ENCODE data around the gene TBXAS1.

Gene TBXAS1

DNA sequence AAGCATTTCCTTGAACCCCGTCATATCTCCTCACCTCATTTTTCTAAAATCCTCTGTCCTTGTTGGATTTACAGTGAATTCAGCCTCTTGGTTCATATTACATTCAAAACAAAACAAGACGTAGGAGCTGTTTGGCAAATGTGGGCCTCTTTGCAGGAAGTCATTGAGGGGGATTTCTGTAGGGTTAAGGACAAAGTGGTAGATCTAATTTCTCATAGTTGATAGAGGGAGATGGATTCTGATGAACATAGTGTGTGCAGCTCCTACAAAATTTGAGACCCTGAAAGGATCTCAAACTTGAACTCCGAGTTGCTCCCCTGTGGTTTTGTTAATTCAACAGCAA, 682 bp downstream of the TBXAS1 start:
- POLR2A ChIA-PET, result no interaction called here
- no peak for TF ChIP-seq ZFP37 (tag by site-specific recombination; IDR thresholded peaks at IDR 0.05)
- no peak for TF ChIP-seq ZNF354C (tag by site-specific recombination; IDR thresholded peaks at IDR 0.05; ENCODE audit: borderline replicate concordance, low read depth)
- TF ChIP-seq MZF1 (tag by site-specific recombination; IDR thresholded peaks at IDR 0.05; ENCODE audit: borderline replicate concordance), result no peak
- no peak for TF ChIP-seq ZNF621 (tag by site-specific recombination; IDR thresholded peaks at IDR 0.05)
- no peak for TF ChIP-seq ZNF791 (tag by site-specific recombination; IDR thresholded peaks at IDR 0.05)
- no peak for TF ChIP-seq ZSCAN16 (tag by site-specific recombination; IDR thresholded peaks at IDR 0.05)
- no peak for TF ChIP-seq ZNF335 (tag by site-specific recombination; conservative IDR thresholded peaks at IDR 0.05)
- TF ChIP-seq ZNF530 (tag by site-specific recombination; IDR thresholded peaks at IDR 0.05; ENCODE audit: low read depth), result no peak
- no peak for TF ChIP-seq REPIN1 (tag by site-specific recombination; IDR thresholded peaks at IDR 0.05; ENCODE audit: low read depth)
- no peak for TF ChIP-seq SETDB1 (IDR thresholded peaks at IDR 0.05; ENCODE audit: insufficient read length, low read length)
- TF ChIP-seq, protein P1, sequence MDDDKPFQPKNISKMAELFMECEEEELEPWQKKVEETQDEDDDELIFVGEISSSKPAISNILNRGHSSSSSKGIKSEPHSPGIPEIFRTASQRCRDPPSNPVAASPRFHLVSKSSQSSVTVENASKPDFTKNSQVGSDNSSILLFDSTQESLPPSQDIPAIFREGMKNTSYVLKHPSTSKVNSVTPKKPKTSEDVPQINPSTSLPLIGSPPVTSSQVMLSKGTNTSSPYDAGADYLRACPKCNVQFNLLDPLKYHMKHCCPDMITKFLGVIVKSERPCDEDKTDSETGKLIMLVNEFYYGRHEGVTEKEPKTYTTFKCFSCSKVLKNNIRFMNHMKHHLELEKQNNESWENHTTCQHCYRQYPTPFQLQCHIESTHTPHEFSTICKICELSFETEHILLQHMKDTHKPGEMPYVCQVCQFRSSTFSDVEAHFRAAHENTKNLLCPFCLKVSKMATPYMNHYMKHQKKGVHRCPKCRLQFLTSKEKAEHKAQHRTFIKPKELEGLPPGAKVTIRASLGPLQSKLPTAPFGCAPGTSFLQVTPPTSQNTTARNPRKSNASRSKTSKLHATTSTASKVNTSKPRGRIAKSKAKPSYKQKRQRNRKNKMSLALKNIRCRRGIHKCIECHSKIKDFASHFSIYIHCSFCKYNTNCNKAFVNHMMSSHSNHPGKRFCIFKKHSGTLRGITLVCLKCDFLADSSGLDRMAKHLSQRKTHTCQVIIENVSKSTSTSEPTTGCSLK (tag by site-specific recombination; IDR thresholded peaks at IDR 0.05), result no peak
- TF ChIP-seq ZNF654 (tag by site-specific recombination; IDR thresholded peaks at IDR 0.05; ENCODE audit: low read depth), result no peak
- TF ChIP-seq ZNF548 (tag by site-specific recombination; IDR thresholded peaks at IDR 0.05), result no peak
- Histone ChIP-seq H3K27ac (ENCODE audit: extremely low read depth, low read depth, low read length) (no peak overlapping the region), H3K4me3 (ENCODE audit: low read depth, low read length) (no peak overlapping the region), H3K4me1 (ENCODE audit: control insufficient read depth, insufficient read depth, low read length) (peaks cover 5% of the 10 kb centered on the region; the same call in 1 of the 2 replicates), H3K36me3 (ENCODE audit: control insufficient read depth in 2 of 2, insufficient read depth in 1 of 2, low read length in 2 of 2) (no peaks in the 10 kb centered on the region), H3K9me3 (ENCODE audit: control insufficient read depth, insufficient read depth, low read depth, low read length) (no peaks in the 10 kb centered on the region)
- CTCF ChIA-PET, result no interaction called here

DNA sequence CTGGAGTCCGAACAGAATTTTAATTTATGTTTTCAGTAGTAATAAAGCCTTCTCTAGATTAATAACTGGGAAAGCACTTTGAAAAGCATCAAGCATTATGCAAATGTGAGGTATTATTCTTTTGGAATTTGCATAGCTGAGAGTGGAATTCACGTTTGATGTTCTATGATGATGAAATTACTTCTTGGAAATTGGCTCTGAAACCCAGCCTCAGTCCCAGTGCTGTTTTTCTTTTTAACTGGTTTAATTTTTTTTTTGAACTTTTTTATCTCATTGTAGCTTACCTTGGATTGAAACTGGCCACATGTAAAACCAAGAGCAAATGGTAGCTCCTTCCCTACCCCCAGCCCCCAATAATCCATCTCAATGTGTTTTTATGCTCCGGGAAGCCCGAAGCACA, 1.2 kb downstream of the TBXAS1 start:
- TF ChIP-seq, protein P2, sequence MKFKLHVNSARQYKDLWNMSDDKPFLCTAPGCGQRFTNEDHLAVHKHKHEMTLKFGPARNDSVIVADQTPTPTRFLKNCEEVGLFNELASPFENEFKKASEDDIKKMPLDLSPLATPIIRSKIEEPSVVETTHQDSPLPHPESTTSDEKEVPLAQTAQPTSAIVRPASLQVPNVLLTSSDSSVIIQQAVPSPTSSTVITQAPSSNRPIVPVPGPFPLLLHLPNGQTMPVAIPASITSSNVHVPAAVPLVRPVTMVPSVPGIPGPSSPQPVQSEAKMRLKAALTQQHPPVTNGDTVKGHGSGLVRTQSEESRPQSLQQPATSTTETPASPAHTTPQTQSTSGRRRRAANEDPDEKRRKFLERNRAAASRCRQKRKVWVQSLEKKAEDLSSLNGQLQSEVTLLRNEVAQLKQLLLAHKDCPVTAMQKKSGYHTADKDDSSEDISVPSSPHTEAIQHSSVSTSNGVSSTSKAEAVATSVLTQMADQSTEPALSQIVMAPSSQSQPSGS (tag by site-specific recombination; IDR thresholded peaks at IDR 0.05; ENCODE audit: low read depth), result no peak
- no peak for TF ChIP-seq ZNF341 (tag by site-specific recombination; IDR thresholded peaks at IDR 0.05; ENCODE audit: low read depth)
- TF ChIP-seq ZNF132 (tag by site-specific recombination; IDR thresholded peaks at IDR 0.05; ENCODE audit: borderline replicate concordance), result no peak
- no peak for TF ChIP-seq SP7 (tag by site-specific recombination; IDR thresholded peaks at IDR 0.05)
- no peak for TF ChIP-seq ZNF626 (tag by site-specific recombination; IDR thresholded peaks at IDR 0.05)
- no peak for TF ChIP-seq ZNF174 (tag by site-specific recombination; IDR thresholded peaks at IDR 0.05)
- TF ChIP-seq, protein P3, sequence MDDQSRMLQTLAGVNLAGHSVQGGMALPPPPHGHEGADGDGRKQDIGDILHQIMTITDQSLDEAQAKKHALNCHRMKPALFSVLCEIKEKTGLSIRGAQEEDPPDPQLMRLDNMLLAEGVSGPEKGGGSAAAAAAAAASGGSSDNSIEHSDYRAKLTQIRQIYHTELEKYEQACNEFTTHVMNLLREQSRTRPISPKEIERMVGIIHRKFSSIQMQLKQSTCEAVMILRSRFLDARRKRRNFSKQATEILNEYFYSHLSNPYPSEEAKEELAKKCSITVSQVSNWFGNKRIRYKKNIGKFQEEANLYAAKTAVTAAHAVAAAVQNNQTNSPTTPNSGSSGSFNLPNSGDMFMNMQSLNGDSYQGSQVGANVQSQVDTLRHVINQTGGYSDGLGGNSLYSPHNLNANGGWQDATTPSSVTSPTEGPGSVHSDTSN (CRISPR knock-in tag; IDR thresholded peaks at IDR 0.05), result no peak
- no peak for TF ChIP-seq ZNF114 (tag by site-specific recombination; IDR thresholded peaks at IDR 0.05)
- TF ChIP-seq ZNF423 (tag by site-specific recombination; IDR thresholded peaks at IDR 0.05), result no peak
- no peak for TF ChIP-seq ZNF560 (tag by site-specific recombination; IDR thresholded peaks at IDR 0.05; ENCODE audit: borderline replicate concordance)
- TF ChIP-seq, protein P4, sequence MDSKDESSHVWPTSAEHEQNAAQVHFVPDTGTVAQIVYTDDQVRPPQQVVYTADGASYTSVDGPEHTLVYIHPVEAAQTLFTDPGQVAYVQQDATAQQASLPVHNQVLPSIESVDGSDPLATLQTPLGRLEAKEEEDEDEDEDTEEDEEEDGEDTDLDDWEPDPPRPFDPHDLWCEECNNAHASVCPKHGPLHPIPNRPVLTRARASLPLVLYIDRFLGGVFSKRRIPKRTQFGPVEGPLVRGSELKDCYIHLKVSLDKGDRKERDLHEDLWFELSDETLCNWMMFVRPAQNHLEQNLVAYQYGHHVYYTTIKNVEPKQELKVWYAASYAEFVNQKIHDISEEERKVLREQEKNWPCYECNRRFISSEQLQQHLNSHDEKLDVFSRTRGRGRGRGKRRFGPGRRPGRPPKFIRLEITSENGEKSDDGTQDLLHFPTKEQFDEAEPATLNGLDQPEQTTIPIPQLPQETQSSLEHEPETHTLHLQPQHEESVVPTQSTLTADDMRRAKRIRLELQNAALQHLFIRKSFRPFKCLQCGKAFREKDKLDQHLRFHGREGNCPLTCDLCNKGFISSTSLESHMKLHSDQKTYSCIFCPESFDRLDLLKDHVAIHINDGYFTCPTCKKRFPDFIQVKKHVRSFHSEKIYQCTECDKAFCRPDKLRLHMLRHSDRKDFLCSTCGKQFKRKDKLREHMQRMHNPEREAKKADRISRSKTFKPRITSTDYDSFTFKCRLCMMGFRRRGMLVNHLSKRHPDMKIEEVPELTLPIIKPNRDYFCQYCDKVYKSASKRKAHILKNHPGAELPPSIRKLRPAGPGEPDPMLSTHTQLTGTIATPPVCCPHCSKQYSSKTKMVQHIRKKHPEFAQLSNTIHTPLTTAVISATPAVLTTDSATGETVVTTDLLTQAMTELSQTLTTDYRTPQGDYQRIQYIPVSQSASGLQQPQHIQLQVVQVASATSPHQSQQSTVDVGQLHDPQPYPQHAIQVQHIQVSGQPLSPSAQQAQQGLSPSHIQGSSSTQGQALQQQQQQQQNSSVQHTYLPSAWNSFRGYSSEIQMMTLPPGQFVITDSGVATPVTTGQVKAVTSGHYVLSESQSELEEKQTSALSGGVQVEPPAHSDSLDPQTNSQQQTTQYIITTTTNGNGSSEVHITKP (tag by site-specific recombination; IDR thresholded peaks at IDR 0.05), result no peak
- no peak for TF ChIP-seq ZNF623 (tag by site-specific recombination; IDR thresholded peaks at IDR 0.05)
- H3K36me3 ChIP-seq (ENCODE audit: control insufficient read depth in 2 of 2, insufficient read depth in 1 of 2, low read length in 2 of 2), result no peaks in the 10 kb centered on the region
- ChIA-PET CTCF (no interaction called here), POLR2A (no interaction called here)
- no peak overlapping the region for H3K4me3 ChIP-seq (ENCODE audit: low read depth, low read length)
- no peaks in the 10 kb centered on the region for H3K9me3 ChIP-seq (ENCODE audit: control insufficient read depth, insufficient read depth, low read depth, low read length)
- peaks cover 5% of the 10 kb centered on the region; the same call in 1 of the 2 replicates for H3K4me1 ChIP-seq (ENCODE audit: control insufficient read depth, insufficient read depth, low read length)
- no peak overlapping the region for H3K27ac ChIP-seq (ENCODE audit: extremely low read depth, low read depth, low read length)
